AG04449 (cell line): ENCODE data around the gene PLCD3.

ENCODE experiments used
- CTCF ChIA-PET: fragments of 350-600 bp; formaldehyde crosslinking; extraction: SDS; loops from one replicate; lab custom pipeline; 2021; ENCODE audit warnings: antibody characterized with exemption; lab: Yijun Ruan, JAX
- POLR2A ChIA-PET: fragments of 400-600, 350-600 bp; formaldehyde crosslinking; extraction: SDS; loops from one replicate; lab custom pipeline; 2020; ENCODE audit warnings: antibody characterized with exemption, inconsistent platforms; lab: Yijun Ruan, JAX
- DNase-seq: peaks from one replicate; pipeline ENCODE4 v3.0.0-alpha.2; 2010; ENCODE audit warnings: low read depth, low spot score
- H3K4me3 ChIP-seq: 2 replicates; pipeline ENCODE4 v1.5.1; 2011; ENCODE audit warnings: low read depth, mild to moderate bottlenecking, control low read depth, low read length
- CTCF ChIP-seq: IDR thresholded peaks from one replicate; pipeline ENCODE4 v1.5.1; 2011; ENCODE audit warnings: mild to moderate bottlenecking, moderate library complexity, low read length, control low read depth, inconsistent platforms; ENCODE audit not compliant: insufficient read depth; ENCODE audit errors: missing control alignments

PLCD3 gene

GRCh38 chr17:45120558-45120957 lies 11.8 kb downstream of the PLCD3 start:
- ChIA-PET POLR2A (no interaction called here), CTCF (interaction anchor here (3.3 to 11.9 kb wide), 4 partner anchors 10 to 24 kb away, joined by 12 to 123 read pairs (median 29); partner anchors contain the start of genes ACBD4 and PLCD3)
- H3K4me3 ChIP-seq = no peak overlapping the region
- no peak for TF ChIP-seq CTCF
- DNase-seq = no peak

GRCh38 chr17:45119964-45120363 lies 12.4 kb downstream of the PLCD3 start:
- ChIA-PET POLR2A (interaction anchor here (0.9 kb wide), 1 partner anchor 10 kb away, joined by 3 read pairs; no protein-coding TSS in a partner anchor), CTCF (interaction anchor here (1.4 to 11.9 kb wide), 5 partner anchors 11 to 199 kb away, joined by 5 to 123 read pairs (median 24); partner anchors contain the start of genes ACBD4 and PLCD3)
- no peak for DNase-seq
- TF ChIP-seq CTCF = no peak
- H3K4me3 ChIP-seq = no peak overlapping the region

GRCh38 chr17:45118691-45119090 lies 13.6 kb downstream of the PLCD3 start:
- ChIA-PET CTCF (interaction anchor here (0.9 to 11.9 kb wide), 7 partner anchors 9 to 198 kb away, joined by 3 to 123 read pairs (median 12); partner anchors contain the start of genes ACBD4 and PLCD3), POLR2A (interaction anchor here (1.1 kb wide), 1 partner anchor 10 kb away, joined by 3 read pairs; no protein-coding TSS in a partner anchor)
- no peak for TF ChIP-seq CTCF
- no peak overlapping the region for H3K4me3 ChIP-seq
- DNase-seq = no peak

GRCh38 chr17:45117848-45118646 lies 14.3 kb downstream of the PLCD3 start:
- ChIA-PET POLR2A (interaction anchor here (0.5 kb wide), 1 partner anchor 36 kb away, joined by 5 read pairs; no protein-coding TSS in a partner anchor), CTCF (interaction anchor here (1.5 to 11.9 kb wide), 6 partner anchors 9 to 22 kb away, joined by 4 to 123 read pairs (median 18); partner anchors contain the start of genes ACBD4 and PLCD3)
- TF ChIP-seq CTCF = no peak
- H3K4me3 ChIP-seq = no peak overlapping the region
- no peak for DNase-seq

- H3K4me3 ChIP-seq = no peak overlapping the region
- CTCF ChIA-PET = interaction anchor here (1.5 to 11.9 kb wide), 6 partner anchors 8 to 21 kb away, joined by 4 to 123 read pairs (median 18); partner anchors contain the start of genes ACBD4 and PLCD3
- no peak for DNase-seq
- POLR2A ChIA-PET = interaction anchor here (0.5 kb wide), 1 partner anchor 36 kb away, joined by 5 read pairs; no protein-coding TSS in a partner anchor
- no peak for TF ChIP-seq CTCF
These were observed 15.0 kb downstream of the PLCD3 start for GRCh38 chr17:45117334-45117733.
